Adrenal gland (tissue), 12 donors: ENCODE measurements around the gene RAP1GAP2. TPM values are rescaled to one million over a fixed set of nuclear protein-coding genes. Genes with fewer than 3 reads are reported as not detected.

Experiments used
- DNase-seq, 7 donors: peaks; one replicate each; pipeline ENCODE4 v3.0.0-alpha.2; 2019 to 2020
- H3K27ac ChIP-seq, 5 donors: fragments of 200-600 bp; sonication (generic) in 4 of 5; 1 replicate in 3 of 5; 2 replicates in 2 of 5; pipeline versions ENCODE4 v1.5.1 to v1.8.0; 2016 to 2020; ENCODE audit warnings: mild to moderate bottlenecking in 1 of 5
- H3K27me3 ChIP-seq: fragments of 200-600 bp; 2 replicates; pipeline ENCODE4 v1.8.0; 2021
- H3K36me3 ChIP-seq, 2 donors: fragments of 200-600 bp; replicated peaks in 1 of 2; 1 replicate in 1 of 2; 2 replicates in 1 of 2; pipeline versions ENCODE4 v1.5.1 to v1.8.0; 2018 to 2022
- H3K4me1 ChIP-seq, 2 donors: fragments of 200-600 bp; replicated peaks in 1 of 2; 1 replicate in 1 of 2; 2 replicates in 1 of 2; pipeline versions ENCODE4 v1.5.1 to v1.8.0; 2018 to 2021
- H3K4me3 ChIP-seq, 4 donors: fragments of 200-600 bp; sonication (generic) in 3 of 4; one replicate each; pipeline ENCODE4 v1.5.1; 2016 to 2018
- H3K9me3 ChIP-seq, 3 donors: fragments of 200-600 bp; sonication (generic) in 1 of 3; replicated peaks in 1 of 3; 1 replicate in 2 of 3; 2 replicates in 1 of 3; pipeline versions ENCODE4 v1.5.1 to v1.8.0; 2016 to 2021
- CTCF ChIP-seq, 6 experiments: fragments of 450-650 bp in 4 of 6; fragments of 200-600 bp in 2 of 6; sonication (generic) in 1 of 6; IDR thresholded peaks; 1 replicate in 5 of 6; 2 replicates in 1 of 6; pipeline versions ENCODE4 v1.5.1 to v1.8.0; 2016 to 2021; ENCODE audit warnings: antibody characterized with exemption in 6 of 6, mild to moderate bottlenecking in 2 of 6, moderate library complexity in 1 of 6
- POLR2A ChIP-seq, 2 donors: fragments of 450-650 bp; IDR thresholded peaks; one replicate each; pipeline ENCODE4 v1.6.1; 2017; ENCODE audit warnings: antibody characterized with exemption in 2 of 2, mild to moderate bottlenecking in 2 of 2, moderate library complexity in 1 of 2
- WGBS, 4 donors: extraction: QIAGEN DNeasy Blood & Tissue Kit in 2 of 4; methylation state at CpG; one replicate each; pipeline versions ENCODE4 v1.1.5 to v1.1.7; 2013 to 2017; 5-methylcytosine and 5-hydroxymethylcytosine counted together
- intact Hi-C, 2 donors: fragments of 100-400 bp; cut with DNase I; formaldehyde crosslinking; loops; one replicate each; pipeline versions ENCODE4 v1.14.1 to v1.15.0; 2022 to 2023
- polyA plus RNA-seq, 3 donors: library from polyadenylated mRNA; stranded (reverse); fragments of 200-250 nt in 2 of 3; fragments of 350-450 nt in 1 of 3; fragmentation: Illumina TruSeq in 1 of 3; extraction: RNeasy Lipid Tissue Mini Kit (QIAGEN cat#74804) in 1 of 3; gene quantifications; one replicate each; pipeline ENCODE4 v1.2.3, GENCODE V29; 2013 to 2014
- total RNA-seq, 9 donors: library from RNA; depleted of rRNA in 4 of 9; stranded (reverse); fragments of >200 nt in 4 of 9; fragments of 120-200 nt in 1 of 9; fragmentation: NEBNext Ultra II Directional in 1 of 9; extraction: Animal tissue kit (Norgen Biotek cat#: 25700) in 1 of 9; gene quantifications; one replicate each; pipeline versions ENCODE4 v1.1.0 to v1.2.4, GENCODE V29; 2013 to 2023
- donor health status: healthy with polysubstance abuse.
- donor health status: Bipolar disorder and iron deficiency.
- donor health status: DM: yes; HTN: yes; CAD: no.
- donor health status: DM: no; HTN: no; CAD: no.
- donor health status: DM: no; HTN: no; CAD: no.
- donor health status: DM: yes; HTN: yes; CAD: no.

Gene RAP1GAP2
- total and polyA plus RNA-seq, 12 donors = 4.2 to 20.4 (median 6.9) TPM

GRCh38 chr17:2958706-2959222, 162.5 kb downstream of the RAP1GAP2 start:
- Histone ChIP-seq H3K27ac (peak overlapping the region in 1 of 5 donors; percentile 54), H3K4me3 (no peak overlapping the region), H3K36me3 (no peaks in the 10 kb centered on the region), H3K9me3 (no peaks in the 10 kb centered on the region), H3K4me1 (no peaks in the 10 kb centered on the region), H3K27me3 (no peaks in the 10 kb centered on the region)
- peak in 2 of 7 donors; percentile 7 to 47 for DNase-seq
- intact Hi-C loops = no loop called here
- TF ChIP-seq POLR2A (IDR thresholded peaks at IDR 0.05) = no peak
- no peak for TF ChIP-seq CTCF (IDR thresholded peaks at IDR 0.05)
- 81 to 93% (median 90%) methylated on average over 9 to 10 of the region's 10 CpGs for WGBS, 4 donors

- H3K9me3 ChIP-seq = no peaks in the 10 kb centered on the region
- H3K27ac ChIP-seq = peak overlapping the region in 1 of 5 donors; percentile 54
- no peaks in the 10 kb centered on the region for H3K27me3 ChIP-seq
- TF ChIP-seq POLR2A (IDR thresholded peaks at IDR 0.05) = no peak
- no peak for TF ChIP-seq CTCF (IDR thresholded peaks at IDR 0.05)
- no peaks in the 10 kb centered on the region for H3K4me1 ChIP-seq
- no peak overlapping the region for H3K4me3 ChIP-seq
- DNase-seq = peak in 2 of 7 donors; percentile 16 to 53
- intact Hi-C loops = no loop called here
- WGBS, 4 donors = 92 to 94% (median 92%) methylated on average over 17 to 19 of the region's 19 CpGs
- no peaks in the 10 kb centered on the region for H3K36me3 ChIP-seq
These were observed 163.3 kb downstream of the RAP1GAP2 start for GRCh38 chr17:2959371-2960130.

GRCh38 chr17:2961446-2961845, 165.2 kb downstream of the RAP1GAP2 start:
- Histone ChIP-seq H3K27ac (no peak overlapping the region), H3K4me3 (no peak overlapping the region), H3K27me3 (no peaks in the 10 kb centered on the region), H3K9me3 (no peaks in the 10 kb centered on the region), H3K4me1 (peaks cover 0 to 5% of the 10 kb centered on the region in 2 donors), H3K36me3 (no peaks in the 10 kb centered on the region)
- WGBS, 4 donors = 88 to 95% (median 92%) methylated on average over 8 of the region's 8 CpGs
- DNase-seq = peak in 2 of 7 donors; percentile 6 to 43
- no peak for TF ChIP-seq POLR2A (IDR thresholded peaks at IDR 0.05)
- TF ChIP-seq CTCF (IDR thresholded peaks at IDR 0.05) = no peak
- intact Hi-C loops = no loop called here

GRCh38 chr17:2962236-2962635, 166.0 kb downstream of the RAP1GAP2 start:
- 89 to 96% (median 93%) methylated on average over 4 to 7 of the region's 7 CpGs for WGBS, 4 donors
- H3K9me3 ChIP-seq = no peaks in the 10 kb centered on the region
- no peak for TF ChIP-seq POLR2A (IDR thresholded peaks at IDR 0.05)
- TF ChIP-seq CTCF (IDR thresholded peaks at IDR 0.05) = no peak
- intact Hi-C loops = no loop called here
- peak in 2 of 7 donors; percentile 8 to 41 for DNase-seq
- no peaks in the 10 kb centered on the region for H3K36me3 ChIP-seq
- no peak overlapping the region for H3K4me3 ChIP-seq
- H3K27me3 ChIP-seq = no peaks in the 10 kb centered on the region
- peak overlapping the region in 1 of 5 donors; percentile 26 for H3K27ac ChIP-seq
- peaks cover 0 to 5% of the 10 kb centered on the region in 2 donors for H3K4me1 ChIP-seq
